Inflammatory macrophage treated with lipopolysaccharide for 1 hour (primary cell): ENCODE data around the gene RANBP3L.

Experiments
- DNase-seq, 2 donors: peaks; one replicate each; pipeline ENCODE4 v3.0.0-alpha.2; 2020 to 2022

The RANBP3L gene

GRCh38 chr5:36242534-36243485 lies 58.9 kb downstream of the RANBP3L start:
- DNase-seq = no peak

DNA sequence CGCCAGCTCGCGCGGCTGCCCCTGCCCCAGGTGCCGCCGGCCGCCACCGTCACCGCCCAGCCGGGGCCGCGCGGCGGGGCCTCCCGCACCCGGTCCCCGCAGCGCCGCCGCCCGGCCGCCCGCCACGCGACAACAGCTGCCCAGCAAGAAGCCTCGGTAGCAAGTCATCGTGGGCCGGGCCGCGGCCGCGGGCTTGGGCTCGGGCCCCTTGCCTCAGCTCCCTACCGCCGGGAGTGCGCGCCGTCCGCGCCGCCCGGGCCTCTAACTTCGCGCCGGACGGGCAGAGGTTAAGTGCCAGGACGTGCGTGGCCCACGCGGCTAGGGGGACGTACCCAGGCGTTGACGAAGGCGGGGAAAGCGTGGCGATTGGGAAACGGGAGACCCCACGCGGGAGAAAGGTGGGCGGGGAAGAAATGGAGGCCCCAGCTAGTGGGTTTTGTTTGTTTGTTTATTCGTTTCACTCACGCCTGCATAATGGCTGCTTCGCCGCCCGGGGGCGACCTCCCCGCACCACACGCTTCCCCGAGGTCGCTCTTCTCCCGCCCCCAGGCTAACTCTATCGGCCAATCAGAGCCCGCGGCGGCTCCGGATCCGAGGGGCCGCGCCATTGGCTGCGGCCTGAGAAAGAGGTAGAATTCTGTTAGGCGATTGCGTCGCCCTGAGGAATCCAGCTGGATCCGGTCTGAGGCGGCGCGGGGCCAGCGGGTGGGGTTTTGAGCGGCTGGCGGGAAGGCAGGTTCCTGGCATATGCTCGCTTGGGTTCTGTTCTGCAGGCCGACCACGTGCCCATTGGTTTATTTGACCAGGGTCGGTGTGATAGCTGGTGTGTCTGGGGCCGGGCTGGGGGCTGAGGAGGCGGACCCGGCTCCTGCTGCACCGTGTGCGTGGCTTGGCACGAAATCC lies 59.8 kb downstream of the RANBP3L start, which contains the start of gene NADK2:
Gene NADK2 (minus strand): TSS at position 295 of the 903 bp plus-strand sequence. CDS start 127 bp downstream, at position 168.
- DNase-seq = peak; percentile 95 to 96

GRCh38 chr5:36240779-36241630 lies 60.7 kb downstream of the RANBP3L start:
- peak; percentile 28 to 53 for DNase-seq

- DNase-seq = no peak
Observed at GRCh38 chr5:36239370-36240293, 62.1 kb downstream of the RANBP3L start.

DNA sequence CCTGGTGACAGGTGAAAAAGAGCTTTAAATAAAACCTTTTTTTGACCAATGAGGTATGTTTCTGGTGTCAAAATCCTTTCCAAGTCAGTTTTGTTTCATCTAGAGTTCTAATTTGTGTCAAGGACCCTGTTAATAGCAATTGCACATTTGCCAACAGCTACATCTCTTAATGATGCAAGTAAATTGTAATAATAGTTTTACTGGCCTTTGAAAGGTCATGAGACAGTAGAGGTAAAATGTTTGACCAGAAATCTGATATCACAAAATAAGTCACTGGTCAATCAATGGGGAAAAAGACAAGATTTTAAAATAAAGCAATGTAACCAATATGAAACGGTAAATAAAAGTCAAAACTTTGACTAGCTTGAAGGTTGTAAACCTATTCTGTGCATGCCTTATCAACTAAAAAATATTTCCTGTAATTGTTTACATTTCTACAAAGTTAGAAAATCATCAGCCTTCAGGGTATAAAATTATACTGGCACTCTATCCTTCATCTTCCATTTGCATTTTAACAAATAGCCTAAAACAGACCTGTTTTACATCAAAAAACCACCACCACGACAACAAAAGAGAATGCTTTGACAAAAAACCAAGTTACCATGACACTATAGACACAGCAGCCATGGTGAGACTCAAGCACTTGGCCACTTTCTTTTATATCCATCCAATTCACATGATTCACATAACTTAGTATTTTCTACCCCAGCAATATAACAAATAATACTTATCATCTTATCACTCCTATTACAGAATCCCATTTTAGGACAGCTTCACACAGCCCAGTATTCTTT lies 63.0 kb downstream of the RANBP3L start:
- DNase-seq = no peak

DNA sequence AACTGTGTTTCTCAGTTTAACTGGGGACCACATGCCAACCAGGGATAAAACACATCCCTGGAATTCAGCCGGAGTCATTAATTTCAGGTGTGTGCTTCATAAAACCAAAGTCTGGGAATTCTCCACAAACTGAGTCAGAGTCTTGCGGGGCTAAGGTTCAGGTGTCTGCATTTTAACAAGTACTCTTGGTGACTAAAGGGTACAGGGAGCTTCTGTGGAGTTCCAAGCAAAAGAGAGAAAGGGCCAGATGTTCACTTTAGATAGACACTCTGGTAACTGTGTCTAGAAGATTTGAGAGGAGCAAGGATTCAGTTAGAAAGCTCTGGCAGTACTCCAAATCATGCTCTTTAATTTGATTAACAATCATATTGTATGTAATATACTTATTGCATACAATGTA lies 64.0 kb downstream of the RANBP3L start:
- no peak for DNase-seq

GRCh38 chr5:36236801-36237200 lies 64.9 kb downstream of the RANBP3L start:
- peak in 1 of 2 donors; percentile 29 for DNase-seq

DNA sequence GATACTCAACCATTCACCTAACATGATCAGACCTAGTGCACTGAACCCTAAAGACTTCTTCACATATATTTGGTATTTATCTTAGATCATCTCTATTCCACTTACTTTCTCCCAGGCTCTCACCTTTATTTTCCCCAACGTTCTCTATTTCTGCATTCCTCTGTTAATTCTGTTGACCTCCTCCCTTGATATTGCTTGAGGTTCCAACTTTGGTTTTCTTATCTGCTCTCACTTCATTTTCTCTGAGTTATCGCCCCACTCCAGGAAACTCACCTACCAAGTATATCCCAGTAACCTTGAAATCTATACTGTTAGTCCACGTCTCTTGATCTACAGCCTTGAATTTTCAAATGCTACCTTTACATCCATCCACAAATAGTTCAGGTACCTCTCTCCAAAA lies 69.2 kb downstream of the RANBP3L start:
- DNase-seq = no peak

- no peak for DNase-seq
Observed at GRCh38 chr5:36230151-36230790, 71.4 kb downstream of the RANBP3L start.

DNA sequence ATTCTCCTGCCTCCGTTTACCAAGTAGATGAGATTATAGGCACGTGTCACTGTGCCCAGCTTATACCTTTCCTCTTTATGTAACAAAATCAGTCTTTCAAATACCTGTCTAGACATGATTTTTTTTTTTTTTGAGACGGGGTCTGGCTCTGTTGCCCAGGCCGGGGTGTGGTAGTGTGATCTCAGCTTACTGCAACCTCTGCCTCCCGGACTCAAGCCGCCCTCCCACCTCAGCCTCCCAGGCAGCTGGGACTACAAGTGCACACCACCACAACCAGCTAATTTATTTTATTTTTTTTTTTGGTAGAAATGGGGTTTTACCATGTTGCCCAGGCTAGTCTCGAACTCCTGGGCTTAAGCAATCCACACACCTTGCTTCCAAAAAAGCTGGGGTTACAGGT lies 73.2 kb downstream of the RANBP3L start:
- DNase-seq = no peak

- DNase-seq = no peak
Observed at GRCh38 chr5:36227046-36227445, 74.7 kb downstream of the RANBP3L start.

DNA sequence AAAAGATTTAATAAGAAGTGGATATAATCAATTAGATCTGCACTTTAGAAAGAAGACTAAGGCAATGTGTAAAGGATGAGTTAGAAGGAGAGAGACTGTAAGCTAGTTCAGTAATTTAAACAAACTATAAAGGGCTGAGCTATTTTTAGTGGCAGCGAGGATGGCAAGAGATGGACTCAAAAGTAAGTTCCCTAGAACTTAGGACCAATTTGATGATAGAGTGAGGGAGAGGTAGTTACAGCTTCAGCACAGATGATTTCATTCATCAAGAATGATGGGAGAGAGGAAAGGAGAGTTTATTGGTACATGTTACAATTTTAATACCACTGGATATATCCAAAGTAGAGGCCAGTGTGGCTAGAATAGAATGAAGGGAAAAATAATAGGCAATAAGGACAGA lies 79.1 kb downstream of the RANBP3L start:
- no peak for DNase-seq

DNA sequence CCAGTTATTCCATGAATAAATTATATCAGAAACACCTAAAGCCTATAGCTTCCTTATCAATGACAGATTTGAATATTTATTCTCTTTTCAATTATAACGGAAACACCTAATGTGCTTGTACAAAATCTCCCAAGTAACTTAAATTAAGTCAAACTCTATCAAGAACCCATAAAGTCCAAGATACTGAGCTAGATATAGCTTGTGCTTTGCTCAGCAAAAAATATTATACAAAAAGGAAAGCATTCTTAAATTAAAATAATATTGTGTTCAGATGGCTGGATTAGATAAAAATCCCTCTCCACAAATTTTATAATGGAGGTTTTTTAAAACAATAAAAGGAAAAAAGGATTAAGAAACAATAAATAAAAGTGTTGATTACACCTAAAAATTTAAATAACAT lies 83.7 kb downstream of the RANBP3L start:
- DNase-seq = no peak

- no peak for DNase-seq
Observed at GRCh38 chr5:36217567-36217966, 84.1 kb downstream of the RANBP3L start.

DNA sequence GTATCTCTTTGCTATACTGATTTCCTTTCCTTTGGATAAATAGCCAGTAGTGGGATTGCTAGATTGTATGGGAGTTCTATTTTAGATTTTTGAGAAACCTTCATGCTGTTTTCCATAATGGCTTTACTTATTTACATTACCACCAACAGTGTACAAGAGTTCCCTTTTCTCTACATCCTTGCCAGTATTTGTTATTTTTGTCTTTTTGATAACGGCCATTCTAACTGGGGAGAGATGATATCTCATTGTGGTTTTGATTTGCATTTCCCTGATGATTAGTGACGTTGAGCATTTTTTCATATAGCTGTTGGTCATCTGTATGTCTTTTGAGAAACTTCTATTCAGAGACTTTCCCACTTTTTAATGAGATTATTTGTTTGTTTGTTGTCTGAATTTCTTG lies 85.8 kb downstream of the RANBP3L start:
- DNase-seq = no peak

- no peak for DNase-seq
Observed at GRCh38 chr5:36214436-36214835, 87.3 kb downstream of the RANBP3L start.

DNA sequence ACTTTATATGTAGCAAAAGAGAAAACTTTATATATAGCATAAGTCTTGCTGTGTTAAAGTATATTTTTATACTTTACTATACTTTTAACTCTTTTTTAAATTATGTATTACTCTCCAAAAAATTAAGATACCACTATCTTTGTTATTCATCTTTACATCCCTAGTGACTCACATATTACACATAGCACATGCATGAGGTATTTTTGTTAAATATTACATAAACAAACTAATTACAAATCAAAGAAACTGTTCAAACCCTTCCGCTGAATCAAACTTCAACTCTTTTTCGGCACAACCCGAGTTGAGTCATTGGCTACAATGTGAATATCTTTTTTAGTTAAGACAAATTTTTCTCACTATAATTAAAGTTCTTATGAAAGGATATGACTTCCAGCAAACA lies 92.0 kb downstream of the RANBP3L start:
- no peak for DNase-seq

DNA sequence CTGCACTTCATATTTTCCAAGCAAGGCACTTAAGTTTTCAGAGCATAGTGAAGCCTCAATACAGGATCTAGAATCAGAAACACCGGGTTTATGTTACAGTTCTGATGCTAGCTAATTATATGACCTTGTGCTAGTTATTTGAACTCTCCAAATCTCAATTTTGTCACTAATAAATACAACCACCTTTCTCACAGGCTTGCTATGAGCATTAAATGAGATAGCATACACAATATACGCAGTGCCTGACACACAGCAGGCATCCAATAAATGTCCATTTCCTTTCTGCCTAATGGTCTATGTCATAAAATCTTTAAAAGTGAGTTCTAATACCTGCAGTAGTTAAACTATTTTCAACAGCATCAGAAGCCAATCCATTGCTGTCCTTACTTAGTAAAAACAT lies 92.9 kb downstream of the RANBP3L start:
- no peak for DNase-seq

DNA sequence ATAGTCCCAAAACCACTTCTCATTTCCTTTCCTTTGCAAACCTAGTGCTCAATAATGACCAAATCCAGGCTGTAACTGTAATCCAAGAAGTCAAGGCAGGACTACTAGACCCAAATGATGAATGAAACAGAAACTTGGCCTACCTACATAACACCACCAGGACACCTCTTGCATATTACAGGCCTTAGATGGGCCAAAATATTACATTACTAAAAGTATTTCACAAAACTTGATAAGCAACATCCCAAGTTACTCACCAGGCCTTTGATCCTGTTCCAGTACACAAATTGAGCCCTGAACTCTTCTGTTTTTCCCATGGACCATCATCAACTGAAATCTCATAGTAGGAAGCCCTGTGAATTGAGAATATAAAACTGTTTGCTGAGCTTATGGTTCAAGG lies 94.8 kb downstream of the RANBP3L start:
- no peak for DNase-seq

DNA sequence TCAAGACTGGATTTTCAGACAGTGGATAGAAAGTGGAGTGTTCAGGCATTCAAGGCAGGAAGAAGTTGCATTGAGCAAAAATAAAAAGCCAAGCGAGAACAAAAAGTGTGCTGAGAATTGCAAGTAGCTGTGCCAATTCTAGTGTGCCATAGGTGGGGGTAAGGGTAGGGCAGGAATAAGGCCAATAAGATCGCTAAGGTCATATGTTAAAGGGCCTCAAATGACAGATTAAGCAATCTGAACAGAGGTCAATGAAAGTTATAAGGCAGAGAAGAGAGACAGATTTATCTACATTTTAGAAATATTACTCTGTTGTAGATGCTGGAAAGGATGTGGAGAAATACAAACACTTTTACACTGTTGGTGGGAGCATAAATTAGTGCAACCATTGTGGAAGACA lies 96.4 kb downstream of the RANBP3L start:
- no peak for DNase-seq
